AG04449 (cell line): Measurements from ENCODE around the gene OXSM.
A peak's percentile ranks its signal among the peaks of the same experiment; 100 is the strongest.

Experiments
- CTCF ChIA-PET: fragments of 350-600 bp; formaldehyde crosslinking; extraction: SDS; loops from one replicate; lab custom pipeline; 2021; ENCODE audit warnings: antibody characterized with exemption; lab: Yijun Ruan, JAX
- POLR2A ChIA-PET: fragments of 400-600, 350-600 bp; formaldehyde crosslinking; extraction: SDS; loops from one replicate; lab custom pipeline; 2020; ENCODE audit warnings: antibody characterized with exemption, inconsistent platforms; lab: Yijun Ruan, JAX
- DNase-seq: peaks from one replicate; pipeline ENCODE4 v3.0.0-alpha.2; 2010; ENCODE audit warnings: low read depth, low spot score
- H3K4me3 ChIP-seq: 2 replicates; pipeline ENCODE4 v1.5.1; 2011; ENCODE audit warnings: low read depth, mild to moderate bottlenecking, control low read depth, low read length
- TF ChIP-seq, protein P1 (sequence below): IDR thresholded peaks from one replicate; pipeline ENCODE4 v1.5.1; 2011; ENCODE audit warnings: mild to moderate bottlenecking, moderate library complexity, low read length, control low read depth, inconsistent platforms; ENCODE audit not compliant: insufficient read depth; ENCODE audit errors: missing control alignments

OXSM gene

DNA sequence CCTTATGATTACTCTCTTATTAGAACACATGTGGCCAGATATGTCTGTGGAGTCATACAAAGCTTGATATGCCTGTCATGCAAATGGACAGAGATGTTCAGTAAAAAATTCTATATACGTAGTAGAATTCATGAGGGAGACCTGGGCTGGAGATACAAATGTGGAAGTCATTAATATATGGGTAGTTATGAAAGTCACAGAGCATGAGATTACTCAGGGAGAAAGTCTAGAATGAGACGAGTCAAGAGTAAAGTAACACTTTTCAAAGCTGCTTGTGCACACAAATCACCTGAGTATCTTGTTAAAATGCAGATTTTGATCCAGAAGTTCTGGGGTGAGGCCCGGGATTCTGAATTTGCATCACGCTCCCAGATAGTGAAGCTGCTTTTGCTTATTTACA is 28.4 kb downstream of the OXSM start:
- no peak overlapping the region for H3K4me3 ChIP-seq
- ChIA-PET CTCF (interaction anchor here (1.4 to 2.5 kb wide), 2 partner anchors 170 to 225 kb away, joined by 4 to 8 read pairs; no protein-coding TSS in a partner anchor), POLR2A (no interaction called here)

DNA sequence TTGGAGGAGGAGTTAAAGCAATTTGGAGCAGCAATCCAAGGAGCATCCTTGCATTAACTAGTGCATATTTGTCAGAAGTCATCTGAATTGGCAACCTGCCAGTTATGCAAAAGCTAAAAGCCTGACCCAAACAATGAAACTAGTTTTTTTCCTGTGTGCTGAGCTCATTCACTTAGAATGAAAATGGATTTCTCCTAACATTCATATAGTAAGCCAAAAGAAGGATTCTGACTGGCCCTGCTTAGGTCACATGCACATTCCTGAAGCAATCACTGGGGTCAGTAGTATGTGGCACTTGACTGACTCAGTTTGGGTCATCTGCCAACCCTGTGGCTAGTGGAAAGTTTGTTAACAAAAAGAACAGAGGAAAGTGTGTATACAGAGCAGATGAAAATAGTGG is 30.5 kb downstream of the OXSM start:
- no peak overlapping the region for H3K4me3 ChIP-seq
- TF ChIP-seq, protein P1, sequence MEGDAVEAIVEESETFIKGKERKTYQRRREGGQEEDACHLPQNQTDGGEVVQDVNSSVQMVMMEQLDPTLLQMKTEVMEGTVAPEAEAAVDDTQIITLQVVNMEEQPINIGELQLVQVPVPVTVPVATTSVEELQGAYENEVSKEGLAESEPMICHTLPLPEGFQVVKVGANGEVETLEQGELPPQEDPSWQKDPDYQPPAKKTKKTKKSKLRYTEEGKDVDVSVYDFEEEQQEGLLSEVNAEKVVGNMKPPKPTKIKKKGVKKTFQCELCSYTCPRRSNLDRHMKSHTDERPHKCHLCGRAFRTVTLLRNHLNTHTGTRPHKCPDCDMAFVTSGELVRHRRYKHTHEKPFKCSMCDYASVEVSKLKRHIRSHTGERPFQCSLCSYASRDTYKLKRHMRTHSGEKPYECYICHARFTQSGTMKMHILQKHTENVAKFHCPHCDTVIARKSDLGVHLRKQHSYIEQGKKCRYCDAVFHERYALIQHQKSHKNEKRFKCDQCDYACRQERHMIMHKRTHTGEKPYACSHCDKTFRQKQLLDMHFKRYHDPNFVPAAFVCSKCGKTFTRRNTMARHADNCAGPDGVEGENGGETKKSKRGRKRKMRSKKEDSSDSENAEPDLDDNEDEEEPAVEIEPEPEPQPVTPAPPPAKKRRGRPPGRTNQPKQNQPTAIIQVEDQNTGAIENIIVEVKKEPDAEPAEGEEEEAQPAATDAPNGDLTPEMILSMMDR, result no peak
- CTCF ChIA-PET, result interaction anchor here (1.3 to 2.5 kb wide), 2 partner anchors 37 to 172 kb away, joined by 3 to 8 read pairs; no protein-coding TSS in a partner anchor
- POLR2A ChIA-PET, result interaction anchor here (0.6 to 1.3 kb wide), 2 partner anchors 11 to 37 kb away, joined by 3 to 4 read pairs; partner anchors contain the start of gene NGLY1
- peak; percentile 91 for DNase-seq

More for the DNA sequence above, 28.4 kb downstream of the OXSM start:
- DNase-seq, result no peak
- TF ChIP-seq, protein P1, result no peak

DNA sequence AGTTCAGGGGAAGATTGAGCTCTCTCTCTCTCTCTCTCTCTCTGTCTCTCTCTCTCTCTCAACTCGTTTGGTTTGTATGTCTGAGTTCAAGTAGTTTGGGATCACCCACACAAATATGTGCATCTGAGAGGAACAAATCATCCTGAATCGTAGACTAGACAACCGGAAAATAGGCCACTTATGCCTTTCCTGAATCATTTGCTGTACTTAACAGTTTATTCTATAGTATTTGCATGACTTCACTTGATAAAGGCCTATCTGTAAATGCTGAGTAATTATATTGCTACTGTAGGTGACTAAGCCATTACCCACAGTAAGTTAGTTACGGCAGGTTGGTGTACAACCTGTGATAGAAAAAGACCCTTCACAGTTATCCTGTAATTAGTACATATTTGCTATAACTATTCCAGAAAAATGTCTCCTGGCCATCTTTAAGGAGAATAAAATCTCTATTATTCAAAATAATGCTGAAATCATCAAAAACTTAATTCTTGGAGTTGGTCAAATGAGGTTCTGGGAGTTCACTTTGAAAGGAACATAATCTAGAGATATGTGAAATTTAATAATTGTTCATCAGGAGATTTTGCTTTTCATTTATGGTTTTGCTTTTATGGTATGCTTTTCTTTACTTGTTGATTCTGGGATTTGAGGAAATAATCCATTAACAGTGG is 31.1 kb downstream of the OXSM start:
- DNase-seq, result no peak
- H3K4me3 ChIP-seq, result no peak overlapping the region
- CTCF ChIA-PET, result interaction anchor here (2.5 kb wide), 1 partner anchor 173 kb away, joined by 8 read pairs; no protein-coding TSS in a partner anchor
- TF ChIP-seq, protein P1, result no peak
- POLR2A ChIA-PET, result interaction anchor here (1.3 kb wide), 1 partner anchor 38 kb away, joined by 4 read pairs; the partner anchor contains the start of gene NGLY1

DNA sequence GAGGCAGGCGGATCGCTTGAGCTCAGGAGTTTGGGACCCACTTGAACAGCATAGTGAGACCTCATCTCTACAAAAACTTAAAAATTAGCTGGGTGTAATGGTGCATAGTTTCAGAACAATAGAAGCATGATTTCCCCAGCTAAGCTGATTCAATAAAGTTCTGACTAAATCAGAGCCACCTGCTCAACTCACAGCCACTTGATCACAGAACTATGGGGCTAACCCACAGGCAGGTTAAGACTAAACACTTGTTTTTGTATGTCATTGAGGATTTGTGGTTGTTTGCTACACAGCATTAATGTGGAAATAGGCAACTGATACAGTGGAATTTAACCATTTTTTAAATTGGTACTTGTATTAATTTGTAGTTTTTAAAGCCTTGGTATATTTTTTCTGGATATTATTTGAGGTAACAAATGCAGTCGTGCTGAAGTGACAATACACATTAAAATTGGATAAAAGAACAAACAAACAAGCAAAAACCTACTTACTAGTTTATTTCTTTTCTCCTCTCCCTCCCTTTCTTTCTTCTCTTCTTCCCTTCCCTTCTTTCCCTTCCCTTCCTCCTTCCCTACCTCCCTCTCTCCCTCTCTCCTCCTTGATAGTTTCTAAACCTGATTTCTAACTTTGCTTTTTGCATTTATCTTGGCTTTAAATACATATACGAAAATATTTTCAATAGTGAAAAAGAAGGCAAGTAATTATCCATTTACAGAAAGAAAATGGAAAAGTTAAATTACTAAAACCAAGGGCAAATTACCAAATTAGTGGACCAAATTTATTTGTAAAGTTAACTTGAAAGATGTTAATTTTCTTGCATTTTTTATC is 32.1 kb downstream of the OXSM start:
- ChIA-PET POLR2A (no interaction called here), CTCF (no interaction called here)
- TF ChIP-seq, protein P1, result no peak
- no peak for DNase-seq
- no peak overlapping the region for H3K4me3 ChIP-seq

DNA sequence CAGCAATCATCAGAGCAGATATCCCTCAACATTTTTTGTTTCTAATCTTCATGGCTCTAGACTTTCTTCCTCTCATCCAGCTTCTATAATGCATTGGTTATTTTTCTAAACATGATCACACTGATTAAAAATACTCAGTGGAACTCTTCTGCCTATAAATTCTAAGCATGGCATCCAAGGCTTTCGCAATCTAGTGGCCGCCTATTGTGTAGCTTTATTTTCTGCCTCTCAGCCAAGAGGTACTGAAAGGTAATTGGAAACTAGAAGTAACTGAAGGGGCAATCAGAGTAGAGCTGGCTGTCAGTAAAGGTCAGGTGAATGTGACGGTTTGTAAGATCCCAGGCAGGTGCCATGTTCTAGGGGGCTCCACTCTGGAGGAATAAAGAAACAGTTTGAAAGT is 33.4 kb downstream of the OXSM start:
- ChIA-PET POLR2A (no interaction called here), CTCF (interaction anchor here (1.5 kb wide), 1 partner anchor 175 kb away, joined by 5 read pairs; no protein-coding TSS in a partner anchor)
- H3K4me3 ChIP-seq, result no peak overlapping the region
- TF ChIP-seq, protein P1, result no peak
- no peak for DNase-seq

DNA sequence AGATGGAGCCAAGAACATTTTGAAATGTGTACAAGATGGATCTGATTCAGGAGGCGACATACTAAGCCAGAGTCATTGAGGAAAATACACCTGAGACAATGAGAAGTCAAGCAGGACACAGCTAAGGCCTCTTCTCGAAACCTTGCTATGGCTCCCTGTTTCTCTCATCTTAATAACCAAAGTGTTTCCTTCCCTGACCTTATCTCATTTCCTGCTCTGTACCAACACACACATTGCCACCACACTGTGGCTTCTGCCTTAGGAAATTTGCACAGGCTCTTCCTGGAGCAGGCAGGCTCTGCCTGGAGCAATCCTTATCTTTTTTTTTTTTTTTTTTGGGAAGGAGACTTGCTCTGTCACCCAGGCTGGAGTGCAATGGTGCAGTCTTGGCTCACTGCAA is 36.6 kb downstream of the OXSM start:
- no peak for DNase-seq
- TF ChIP-seq, protein P1, result no peak
- H3K4me3 ChIP-seq, result no peak overlapping the region
- POLR2A ChIA-PET, result no interaction called here
- CTCF ChIA-PET, result no interaction called here
